Upper lobe of left lung (tissue), 6 donors: ENCODE results near the gene RNF8. TPM values are rescaled to one million over a fixed set of nuclear protein-coding genes. Genes with fewer than 3 reads are reported as not detected.

ENCODE experiments used
- ATAC-seq, 2 donors: fragments of 200-7000 bp; cut with Tn5 transposase; one replicate each; pipeline ENCODE4 v1.9.1; 2022; ENCODE audit warnings: mild to moderate bottlenecking in 2 of 2, moderate library complexity in 2 of 2; ENCODE audit not compliant: low FRiP score in 2 of 2
- DNase-seq, 2 donors: peaks; one replicate each; pipeline ENCODE4 v3.0.0-alpha.2; 2019 to 2020
- H3K27ac ChIP-seq, 4 donors: fragments of 200-600 bp; sonication (generic); one replicate each; pipeline ENCODE4 v1.5.1; 2016 to 2019
- H3K27me3 ChIP-seq, 4 donors: fragments of 200-600 bp; sonication (generic); one replicate each; pipeline ENCODE4 v1.5.1; 2017 to 2019
- H3K36me3 ChIP-seq, 4 donors: fragments of 200-600 bp; sonication (generic); one replicate each; pipeline ENCODE4 v1.5.1; 2016 to 2019
- H3K4me1 ChIP-seq, 4 donors: fragments of 200-600 bp; sonication (generic); one replicate each; pipeline ENCODE4 v1.5.1; 2018 to 2019
- H3K4me3 ChIP-seq, 4 donors: fragments of 200-600 bp; sonication (generic); one replicate each; pipeline ENCODE4 v1.5.1; 2017 to 2019; ENCODE audit warnings: mild to moderate bottlenecking in 2 of 4, moderate library complexity in 1 of 4
- H3K9me3 ChIP-seq, 4 donors: fragments of 200-600 bp; sonication (generic); one replicate each; pipeline ENCODE4 v1.5.1; 2018 to 2019
- CTCF ChIP-seq, 6 experiments: fragments of 450-650 bp in 4 of 6; fragments of 200-600 bp in 2 of 6; sonication (generic) in 2 of 6; IDR thresholded peaks; one replicate each; pipeline ENCODE4 v1.5.1; 2016 to 2019; ENCODE audit warnings: antibody characterized with exemption in 6 of 6
- EP300 ChIP-seq, 4 donors: sonication (generic); formaldehyde crosslinking; IDR thresholded peaks; one replicate each; pipeline ENCODE4 v1.5.1; 2017; ENCODE audit warnings: antibody characterized with exemption in 4 of 4, control low read depth in 2 of 4
- POLR2A ChIP-seq, 4 donors: fragments of 450-650 bp; IDR thresholded peaks; one replicate each; pipeline ENCODE4 v1.5.1; 2016 to 2017; ENCODE audit warnings: antibody characterized with exemption in 4 of 4, mild to moderate bottlenecking in 2 of 4
- POLR2AphosphoS5 ChIP-seq, 2 donors: sonication (generic); formaldehyde crosslinking; IDR thresholded peaks; one replicate each; pipeline ENCODE4 v1.5.1; 2017; ENCODE audit warnings: antibody characterized with exemption in 2 of 2
- WGBS, 2 donors: methylation state at CpG; one replicate each; pipeline ENCODE4 v1.1.5; 2017 to 2018; 5-methylcytosine and 5-hydroxymethylcytosine counted together
- total RNA-seq, 6 donors: library from RNA; depleted of rRNA in 4 of 6; stranded (reverse); fragments of >200 nt in 4 of 6; gene quantifications; one replicate each; pipeline versions ENCODE4 v1.1.0 to v1.2.1, GENCODE V29; 2016 to 2021
- donor health status: DM: no; HTN: no; CAD: no; lungs with moderate emphysema.
- donor health status: DM: no; HTN: yes; CAD: no; lungs with severe emphysema.

The RNF8 gene
- total RNA-seq, 6 donors from 2014 or later, result 14.7 to 32.3 (median 17.1) TPM

- H3K9me3 ChIP-seq, result no peaks in the 10 kb centered on the region
- no peaks in the 10 kb centered on the region for H3K4me1 ChIP-seq
- no peak overlapping the region for H3K4me3 ChIP-seq
- H3K36me3 ChIP-seq, result no peaks in the 10 kb centered on the region
- no peak for DNase-seq
- TF ChIP-seq CTCF (IDR thresholded peaks at IDR 0.05), result no peak
- no peak for TF ChIP-seq EP300 (IDR thresholded peaks at IDR 0.05)
- TF ChIP-seq POLR2A (IDR thresholded peaks at IDR 0.05), result no peak
- TF ChIP-seq POLR2AphosphoS5 (IDR thresholded peaks at IDR 0.05), result no peak
- H3K27ac ChIP-seq, result no peak overlapping the region
- WGBS, 2 donors, result 87 to 89% methylated on average over 6 of the region's 6 CpGs
- ATAC-seq, result no peak
- no peaks in the 10 kb centered on the region for H3K27me3 ChIP-seq
Measured at GRCh38 chr6:37426945-37427510, 73.2 kb downstream of the RNF8 start.

GRCh38 chr6:37429352-37429750 is 75.6 kb downstream of the RNF8 start:
- peaks cover 7 to 14% (median 12%) of the 10 kb centered on the region in 4 donors for H3K4me1 ChIP-seq
- 85 to 90% methylated on average over 2 of the region's 2 CpGs for WGBS, 2 donors
- TF ChIP-seq EP300 (IDR thresholded peaks at IDR 0.05), result no peak
- TF ChIP-seq POLR2AphosphoS5 (IDR thresholded peaks at IDR 0.05), result no peak
- no peak for TF ChIP-seq CTCF (IDR thresholded peaks at IDR 0.05)
- TF ChIP-seq POLR2A (IDR thresholded peaks at IDR 0.05), result no peak
- no peaks in the 10 kb centered on the region for H3K27me3 ChIP-seq
- no peaks in the 10 kb centered on the region for H3K36me3 ChIP-seq
- DNase-seq (no peak), ATAC-seq (no peak)
- no peak overlapping the region for H3K4me3 ChIP-seq
- H3K9me3 ChIP-seq, result no peaks in the 10 kb centered on the region
- no peak overlapping the region for H3K27ac ChIP-seq

GRCh38 chr6:37432590-37432915 is 78.8 kb downstream of the RNF8 start:
- ATAC-seq (peak in 1 of 2 donors; percentile 40), DNase-seq (no peak)
- Histone ChIP-seq H3K4me3 (peak overlapping the region; percentile 90 to 96 (median 95)), H3K4me1 (peaks cover 14 to 22% (median 16%) of the 10 kb centered on the region in 4 donors), H3K36me3 (peaks cover 10 to 23% (median 18%) of the 10 kb centered on the region in 4 donors), H3K27me3 (no peaks in the 10 kb centered on the region), H3K9me3 (no peaks in the 10 kb centered on the region), H3K27ac (peak overlapping the region; percentile 91 to 95 (median 92))
- TF ChIP-seq CTCF (IDR thresholded peaks at IDR 0.05), result no peak
- TF ChIP-seq POLR2AphosphoS5 (IDR thresholded peaks at IDR 0.05), result no peak
- TF ChIP-seq EP300 (IDR thresholded peaks at IDR 0.05), result peak in 1 of 4 donors; percentile 21
- no peak for TF ChIP-seq POLR2A (IDR thresholded peaks at IDR 0.05)
- 10 to 12% methylated on average over 7 of the region's 7 CpGs for WGBS, 2 donors

GRCh38 chr6:37432916-37433656 is 79.3 kb downstream of the RNF8 start, which contains the start of gene CMTR1:
TSS of gene CMTR1 (plus strand) at chr6:37433221. CDS start at chr6:37435630, 2,409 bp downstream.
- H3K27ac ChIP-seq, result peak within 1 kb of the TSS; percentile 91 to 95 (median 92)
- peaks cover 14 to 22% (median 16%) of the 10 kb centered on the region in 4 donors for H3K4me1 ChIP-seq
- peak; percentile 96 to 100 for DNase-seq
- H3K4me3 ChIP-seq, result peak within 1 kb of the TSS; percentile 90 to 96 (median 95)
- H3K27me3 ChIP-seq, result no peaks in the 10 kb centered on the region
- no peaks in the 10 kb centered on the region for H3K9me3 ChIP-seq
- TF ChIP-seq POLR2AphosphoS5 (IDR thresholded peaks at IDR 0.05) (peak; percentile 90 to 92), EP300 (IDR thresholded peaks at IDR 0.05) (peak in 1 of 4 donors; percentile 43), POLR2A (IDR thresholded peaks at IDR 0.05) (peak in 3 of 4 donors; percentile 11 to 86 (median 84)), CTCF (IDR thresholded peaks at IDR 0.05) (peak in 2 of 6 experiments; percentile 28 to 39)
- peak; percentile 98 to 99 for ATAC-seq
- peaks cover 10 to 28% (median 21%) of the 10 kb centered on the region in 4 donors for H3K36me3 ChIP-seq
- 0 to 3% methylated on average over 9 to 28 of the region's 61 CpGs for WGBS, 2 donors
